ENCODE measurements around the gene SLC43A2.
"Not testable (repeated sequence)": the region's sequence is repeated elsewhere in the genome, so short reads cannot be mapped to it uniquely, and the experiment has no call there.

The SLC43A2 gene

DNA sequence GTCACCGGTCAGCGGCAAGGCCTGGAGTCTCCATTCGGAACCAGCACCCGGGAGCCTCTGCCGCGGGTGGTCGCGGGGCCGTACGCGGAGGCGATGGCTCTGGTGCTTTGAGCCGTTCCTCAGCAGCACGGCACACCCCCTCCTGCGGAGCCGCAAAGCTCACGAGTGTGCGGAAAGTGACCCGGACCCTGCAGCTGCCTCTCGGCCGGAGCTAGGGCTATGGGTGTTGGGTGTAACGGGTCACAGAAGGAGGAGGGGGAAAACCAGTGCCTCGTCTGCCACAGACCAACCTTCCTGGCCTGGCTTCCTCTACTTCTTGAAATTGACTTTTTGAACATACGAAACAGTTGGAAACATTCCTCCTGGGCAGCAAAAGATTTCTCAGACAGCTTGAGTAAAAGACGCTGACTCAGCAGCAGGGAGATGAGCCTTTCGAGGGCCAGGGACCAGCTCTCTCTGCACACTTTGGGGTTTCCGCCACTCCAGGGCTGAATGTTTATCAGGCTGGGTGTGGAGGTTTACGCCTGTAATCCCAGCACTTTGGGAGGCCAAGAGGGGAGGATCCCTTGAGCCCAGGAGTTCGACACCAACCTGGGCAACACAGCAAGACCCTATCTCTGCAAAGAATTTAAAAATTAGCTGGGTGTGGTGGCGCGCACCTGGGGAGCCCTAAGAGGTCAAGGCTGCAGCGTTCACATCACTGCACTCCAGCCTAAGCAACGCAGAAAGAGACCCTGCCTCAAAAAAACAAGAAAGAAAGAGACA is 39.6 kb downstream of the SLC43A2 start:
- no peak for DNase-seq

DNA sequence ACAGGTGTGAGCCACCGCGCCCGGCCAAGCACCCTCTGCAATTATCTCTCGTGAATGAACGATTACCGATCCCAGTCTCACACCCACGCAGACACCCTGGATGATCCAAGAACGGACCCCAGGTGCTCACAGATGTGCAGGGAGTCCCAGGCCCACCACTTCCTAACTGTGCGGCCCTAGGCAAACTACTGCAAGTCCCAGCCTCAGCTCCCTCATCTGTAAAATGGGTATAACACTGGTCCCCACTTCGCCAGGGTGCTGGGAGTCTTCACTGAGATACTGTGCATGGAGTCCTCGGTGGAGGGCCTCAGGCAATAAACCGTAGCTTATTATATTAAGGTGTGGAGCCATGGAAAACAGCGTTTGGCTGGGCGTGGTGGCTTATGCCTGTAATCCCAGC is 44.5 kb downstream of the SLC43A2 start:
- DNase-seq = no peak

DNA sequence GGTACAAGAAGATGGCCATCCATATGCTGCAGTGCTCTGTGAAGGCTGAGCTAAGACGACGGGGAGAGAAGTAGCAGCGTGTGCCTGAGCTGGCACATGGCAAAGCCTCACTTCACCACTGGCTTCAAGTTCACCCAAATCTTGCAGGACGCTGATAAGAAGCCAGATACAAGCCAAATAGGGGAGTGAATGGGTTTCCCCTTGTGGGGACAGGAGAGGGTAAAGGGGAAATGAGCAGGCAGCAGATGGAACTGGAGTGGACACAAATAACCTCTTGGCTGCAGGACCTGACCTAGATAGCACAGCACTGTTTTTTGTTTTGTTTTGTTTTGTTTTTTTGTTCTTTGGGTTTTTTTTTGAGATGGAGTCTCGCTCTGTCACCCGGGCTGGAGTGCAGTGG is 45.1 kb downstream of the SLC43A2 start:
- peak; percentile 71 for DNase-seq

DNA sequence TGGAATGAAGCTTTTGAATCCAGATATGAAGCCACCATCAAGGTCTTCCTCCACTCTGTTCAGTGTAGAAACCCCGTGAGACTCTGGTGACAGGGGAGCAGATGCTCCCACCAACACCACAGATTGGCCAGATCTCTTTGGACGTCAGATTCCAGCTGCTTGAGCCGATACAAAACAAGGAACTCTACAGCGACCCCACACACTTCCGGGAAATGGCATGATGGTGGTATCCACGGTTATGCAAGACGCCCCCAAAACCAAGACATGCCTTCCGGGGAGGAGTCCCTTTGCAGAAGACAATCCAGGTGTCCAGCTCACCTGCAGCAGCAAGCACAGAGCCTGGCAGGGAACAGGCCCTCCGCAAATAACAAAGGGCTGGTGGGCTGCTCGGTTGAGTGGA is 46.3 kb downstream of the SLC43A2 start:
- no peak for DNase-seq

DNA sequence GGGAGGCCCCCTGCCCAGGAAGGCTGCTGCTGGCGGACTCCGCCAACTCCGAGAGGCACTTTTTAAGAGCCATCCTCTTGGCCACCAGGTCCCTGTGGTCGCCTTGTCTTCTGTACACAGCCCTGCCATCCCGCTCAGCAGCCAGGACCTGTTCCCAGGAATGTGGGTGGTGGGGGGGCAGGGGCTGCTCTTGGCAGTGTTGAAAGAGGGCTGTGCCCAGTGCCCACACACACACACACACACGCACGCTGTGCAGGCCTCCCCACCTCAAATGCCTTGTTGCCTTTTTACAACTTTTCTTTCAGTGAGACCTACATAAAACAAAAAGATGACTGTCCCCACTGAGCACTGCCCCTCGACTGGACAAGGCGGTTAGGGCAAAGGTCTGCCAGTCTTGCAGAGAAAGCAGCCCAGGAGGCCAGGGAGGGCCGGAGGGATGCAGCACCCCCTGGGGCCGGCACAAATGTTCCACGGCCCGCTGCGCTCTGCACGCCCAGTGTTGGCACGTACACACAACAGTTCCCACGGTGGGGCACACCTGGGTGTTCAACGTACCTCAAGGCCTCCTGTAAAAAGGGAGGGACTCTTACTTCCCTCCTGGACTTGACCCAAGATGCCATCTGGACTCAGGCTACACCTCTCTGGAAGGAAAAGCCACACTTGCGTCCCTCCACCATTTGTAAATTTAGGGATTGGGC is 47.5 kb downstream of the SLC43A2 start:
- no peak for DNase-seq

DNA sequence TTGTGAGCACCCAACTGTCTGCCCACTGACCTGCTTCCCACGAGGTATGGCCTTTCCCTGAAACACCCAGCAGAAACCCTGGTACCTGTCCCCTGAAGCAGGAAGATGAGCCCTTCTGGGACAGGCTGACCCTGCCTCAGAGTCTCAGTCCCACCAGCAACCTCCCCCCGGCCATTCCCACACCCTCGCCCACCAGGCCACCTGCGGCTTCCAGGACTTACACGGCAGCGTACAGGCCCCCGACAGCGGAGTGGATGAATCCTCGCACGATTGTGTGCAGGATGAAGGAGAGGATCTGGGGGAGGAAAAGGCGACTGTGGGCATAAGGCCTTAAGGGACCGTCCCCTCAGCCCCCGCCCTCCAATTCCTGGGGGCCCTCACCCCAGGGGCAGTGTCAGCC is 50.6 kb downstream of the SLC43A2 start:
- DNase-seq = no peak

DNA sequence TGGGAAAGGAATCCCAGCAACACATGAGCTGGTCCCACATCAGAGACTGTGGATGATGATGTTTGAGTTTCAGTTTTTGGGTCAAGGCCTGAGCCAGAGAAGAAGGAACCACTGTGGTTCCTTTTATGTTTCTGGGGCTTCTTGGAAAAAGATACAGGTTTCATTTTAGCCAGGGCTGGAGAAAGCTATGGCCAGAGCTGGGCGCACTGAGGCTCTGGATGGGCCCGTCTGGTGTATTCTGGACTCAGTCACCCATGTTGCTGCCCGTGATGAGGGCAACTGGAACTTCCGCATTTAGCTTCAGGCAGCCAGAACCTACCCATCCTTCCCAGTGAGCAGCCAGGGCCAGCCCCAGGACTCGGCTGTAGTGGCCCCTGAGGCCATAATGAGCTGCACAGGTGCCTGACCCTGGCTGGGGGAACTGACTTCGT is 51.0 kb downstream of the SLC43A2 start:
- peak; percentile 50 for DNase-seq

DNA sequence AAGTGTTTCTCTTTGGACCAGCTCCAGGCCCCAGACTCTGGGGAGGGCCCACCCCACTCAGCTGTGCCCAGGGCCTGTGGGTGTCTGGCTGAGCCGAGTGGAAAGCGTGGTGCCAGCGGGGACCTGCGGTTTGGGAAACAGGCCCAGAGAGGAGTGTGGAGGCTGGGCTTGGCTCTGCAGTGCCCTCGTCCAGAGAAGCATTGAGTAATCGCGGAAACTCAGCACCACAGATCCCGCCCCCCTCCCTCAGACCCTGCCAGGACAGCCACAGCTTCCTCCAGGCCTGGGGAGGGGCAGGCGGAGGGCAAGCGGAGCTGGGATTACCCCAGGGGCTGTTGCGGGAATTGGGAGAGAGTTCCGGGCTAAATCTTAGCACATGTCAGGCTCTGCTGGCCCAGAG is 51.5 kb downstream of the SLC43A2 start:
- peak; percentile 93 for DNase-seq

DNA sequence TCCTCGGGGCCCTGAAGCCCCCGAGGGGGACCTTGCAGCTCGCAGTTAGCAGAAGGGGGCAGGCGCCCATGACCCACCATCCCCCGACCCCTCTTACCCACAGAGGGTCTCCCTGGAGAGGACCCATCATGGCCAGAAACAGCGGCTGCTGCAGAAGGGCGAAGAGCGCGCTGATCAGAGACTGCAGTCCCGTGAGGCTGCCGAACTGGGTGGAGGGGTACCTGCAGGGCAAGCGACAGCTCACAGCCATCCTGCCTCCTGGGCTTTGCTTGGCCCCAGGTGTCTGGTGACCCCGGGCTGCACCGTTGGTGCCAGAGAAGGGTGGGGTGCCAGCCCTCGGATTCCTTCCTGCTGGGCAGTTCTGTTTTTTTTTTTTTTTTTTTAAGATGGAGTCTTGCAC is 52.1 kb downstream of the SLC43A2 start:
- no peak for DNase-seq

DNA sequence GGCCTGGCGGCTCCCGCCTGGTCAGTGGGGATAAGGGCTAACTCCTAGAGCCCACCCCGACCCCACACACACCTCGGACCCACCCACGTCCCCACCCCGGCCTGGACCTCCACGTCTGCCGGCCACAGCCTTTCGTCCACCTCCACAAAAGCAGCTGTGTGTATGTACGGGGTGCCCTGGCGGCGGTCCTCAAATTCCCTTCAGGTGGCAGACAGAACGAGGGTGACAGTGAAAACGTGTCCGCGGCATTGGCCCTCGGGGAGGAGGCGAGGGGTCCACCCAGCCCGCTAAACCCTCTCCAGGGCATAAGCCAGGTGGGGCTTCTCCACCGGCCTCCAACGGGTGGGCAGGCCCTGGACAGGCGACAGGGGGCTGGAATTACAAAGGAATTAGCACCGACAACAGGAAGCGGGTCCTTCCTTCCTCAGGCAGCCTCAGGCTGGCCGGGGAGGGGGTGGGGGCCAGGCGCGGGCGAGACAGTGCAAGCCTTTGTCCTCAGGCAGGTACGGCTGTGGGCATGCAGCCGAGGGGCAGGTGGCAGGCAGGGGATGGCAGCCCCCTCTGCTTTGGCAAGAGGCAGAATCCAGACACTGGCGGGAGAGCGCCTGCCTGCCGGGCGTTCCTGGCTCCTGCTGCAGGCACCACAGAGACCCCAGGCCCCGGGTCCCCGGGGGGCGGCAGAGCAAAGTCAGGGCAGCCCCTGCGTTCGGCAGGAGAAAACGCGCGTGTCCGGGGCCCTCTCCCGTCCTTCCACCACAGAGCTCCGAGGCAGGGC is 53.8 kb downstream of the SLC43A2 start:
- no peak for DNase-seq

DNA sequence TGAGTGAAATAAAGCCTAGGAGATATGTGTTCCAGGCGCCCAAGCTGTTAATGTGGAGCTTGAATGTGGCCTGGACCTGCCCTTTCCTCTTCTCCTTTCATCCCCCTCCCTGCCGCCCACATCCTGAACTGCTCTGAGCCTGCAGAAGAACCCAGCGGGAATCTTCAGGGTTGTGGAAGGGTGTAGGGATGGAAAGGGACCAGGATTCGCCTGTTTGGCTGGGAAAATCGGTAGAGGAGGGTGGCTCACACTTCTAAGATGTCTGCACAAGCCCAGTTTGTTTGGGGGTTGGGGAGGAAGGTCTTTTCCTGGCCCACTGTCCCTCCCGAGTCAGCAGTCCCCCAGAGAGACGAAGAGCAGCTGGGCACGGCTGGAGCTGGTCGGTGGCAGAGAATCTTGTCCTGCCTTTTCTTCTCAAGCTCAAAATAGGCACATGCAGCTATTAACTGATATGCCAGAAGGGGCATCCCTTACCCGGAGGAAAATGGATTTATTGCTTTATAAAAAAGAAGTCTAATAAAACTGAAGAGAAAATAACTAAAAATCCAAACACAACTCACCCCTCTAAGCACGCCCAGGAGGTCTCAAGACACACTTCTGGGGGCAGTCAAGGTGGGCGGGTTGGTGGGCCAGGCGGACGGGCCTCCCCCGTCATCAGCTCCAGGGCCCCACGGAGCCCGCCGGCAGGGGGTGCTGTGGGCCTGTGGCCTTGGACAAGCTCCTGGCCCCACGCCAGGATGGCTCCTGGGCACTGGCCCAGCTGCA is 54.5 kb downstream of the SLC43A2 start:
- peak; percentile 94 for DNase-seq

DNA sequence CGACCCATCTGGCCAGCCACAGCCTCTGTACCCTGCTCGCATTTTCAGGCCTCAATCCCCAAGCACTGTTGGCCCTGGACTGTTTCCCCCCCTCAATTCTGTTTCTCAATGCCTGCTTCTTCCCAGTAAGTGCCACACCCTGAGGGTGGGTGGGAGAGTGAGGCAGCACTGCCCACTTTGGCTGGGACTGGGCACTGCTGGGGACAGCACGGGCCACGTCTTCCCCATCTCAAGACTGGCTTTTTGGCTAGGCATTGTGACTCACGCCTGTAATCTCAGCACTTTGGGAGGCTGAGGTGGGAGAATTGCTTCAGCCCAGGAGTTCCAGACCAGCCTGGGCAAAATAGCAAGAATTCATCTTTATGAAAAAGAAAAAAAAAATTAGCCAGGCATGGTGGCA is 56.0 kb downstream of the SLC43A2 start:
- not testable (repeated sequence) for DNase-seq

DNA sequence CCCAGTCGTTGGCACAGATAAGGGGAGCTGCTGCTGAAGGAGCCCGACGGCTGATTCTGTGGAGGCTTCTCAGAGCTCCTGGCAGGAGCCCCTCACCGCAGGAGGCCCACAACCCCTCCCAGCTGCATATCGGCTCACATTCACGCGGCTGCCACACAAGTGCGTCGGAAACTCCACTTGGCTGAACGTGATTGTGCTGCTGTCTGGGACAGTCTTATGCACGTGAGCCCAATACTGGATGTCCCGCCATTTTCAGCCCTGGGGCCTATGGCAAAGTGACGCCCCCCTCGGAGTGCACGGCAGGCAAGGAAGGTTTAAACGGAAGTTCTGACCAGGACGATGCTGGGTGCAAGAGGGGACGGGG is 57.3 kb downstream of the SLC43A2 start:
- DNase-seq = peak; percentile 39

DNA sequence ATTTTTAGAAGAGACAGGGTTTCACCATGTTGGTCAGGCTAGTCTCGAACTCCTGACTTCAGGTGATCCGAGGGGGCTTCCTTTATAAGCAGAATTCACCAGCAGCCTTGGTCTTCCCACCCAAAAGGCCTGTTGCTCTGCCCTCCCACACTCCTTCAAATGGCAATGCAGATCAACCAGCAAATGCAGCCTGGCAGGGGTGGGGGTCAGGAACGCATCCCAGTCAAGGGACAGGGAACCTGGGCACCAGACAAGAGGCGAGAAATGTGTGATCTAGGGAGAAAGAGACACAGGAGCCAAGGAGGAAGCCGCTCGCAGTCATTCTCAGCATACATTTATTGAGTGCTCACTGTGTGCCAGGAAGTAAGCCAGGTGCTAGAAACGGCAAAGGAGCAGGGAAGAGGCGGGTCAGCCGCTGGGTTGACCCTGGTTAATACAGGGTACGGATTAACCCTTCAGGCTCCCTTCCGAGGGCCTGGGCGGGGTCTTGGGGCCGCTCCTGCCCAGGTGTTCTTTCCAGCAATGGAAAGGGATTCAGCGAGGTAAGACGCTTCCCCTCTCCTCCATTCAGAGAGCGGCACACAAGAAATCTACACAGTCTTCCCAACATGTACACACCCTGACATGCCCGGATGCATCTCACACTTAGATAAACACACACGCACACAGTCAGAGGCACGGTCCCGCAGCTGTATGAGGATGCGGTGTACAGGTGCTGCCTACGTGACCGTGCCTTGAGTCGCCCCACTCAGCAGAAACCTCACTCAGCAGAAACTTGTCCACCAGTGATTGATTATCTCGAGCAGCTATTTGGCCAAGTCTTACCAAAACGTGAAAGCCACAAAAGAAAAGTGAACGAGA is 59.5 kb downstream of the SLC43A2 start:
- DNase-seq = no peak

DNA sequence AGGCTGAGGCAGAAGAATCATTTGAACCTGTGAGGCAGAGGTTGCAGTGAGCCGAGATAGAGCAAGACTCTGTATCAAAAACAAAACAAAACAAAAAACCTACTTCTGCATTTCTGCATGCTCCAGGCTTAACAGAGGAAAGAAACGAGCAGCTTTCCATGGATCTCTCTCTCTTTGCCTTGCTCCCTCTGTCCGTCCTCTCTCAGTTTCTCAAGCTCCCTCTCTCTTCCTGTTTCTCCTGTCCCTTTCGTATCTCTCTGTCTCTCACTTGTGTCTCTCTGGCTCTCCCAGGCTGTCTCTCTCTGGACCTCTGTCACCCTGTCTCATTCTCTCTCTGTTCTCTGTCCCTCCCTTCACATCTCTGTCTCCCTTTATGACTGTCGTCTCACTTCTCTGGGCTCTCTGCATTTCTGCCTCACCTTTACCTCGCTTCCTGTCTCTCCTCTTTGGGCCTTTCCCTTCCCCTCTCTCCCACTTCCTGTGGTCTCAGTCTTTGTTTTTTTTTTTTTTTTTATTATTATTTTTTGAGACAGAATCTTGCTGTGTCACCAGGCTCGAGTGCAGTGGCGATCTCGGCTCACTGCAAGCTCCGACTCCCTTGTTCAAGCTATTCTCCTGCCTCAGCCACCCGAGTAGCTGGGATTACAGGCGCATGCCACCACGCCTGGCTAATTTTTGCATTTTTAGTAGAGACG is 62.0 kb downstream of the SLC43A2 start:
- DNase-seq = peak; percentile 34

DNA sequence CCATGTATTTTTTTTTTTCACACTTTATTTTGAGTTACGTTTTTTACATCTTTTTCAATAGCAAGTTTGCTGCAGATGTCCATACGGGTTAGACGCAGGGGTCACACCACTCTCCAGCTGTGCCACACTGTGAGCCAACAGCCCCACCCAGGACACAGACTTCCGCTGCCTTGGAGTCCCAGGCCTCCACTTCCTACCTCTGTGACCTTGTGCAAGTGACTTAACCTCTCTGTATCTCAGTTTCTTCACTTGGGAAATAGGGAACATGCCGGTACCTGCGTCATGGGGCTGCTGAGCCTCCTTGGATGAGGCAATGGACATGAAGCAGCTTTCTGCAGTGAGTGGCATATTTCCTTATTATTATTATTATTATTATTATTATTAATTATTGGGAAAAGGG is 62.8 kb downstream of the SLC43A2 start:
- DNase-seq = no peak

DNA sequence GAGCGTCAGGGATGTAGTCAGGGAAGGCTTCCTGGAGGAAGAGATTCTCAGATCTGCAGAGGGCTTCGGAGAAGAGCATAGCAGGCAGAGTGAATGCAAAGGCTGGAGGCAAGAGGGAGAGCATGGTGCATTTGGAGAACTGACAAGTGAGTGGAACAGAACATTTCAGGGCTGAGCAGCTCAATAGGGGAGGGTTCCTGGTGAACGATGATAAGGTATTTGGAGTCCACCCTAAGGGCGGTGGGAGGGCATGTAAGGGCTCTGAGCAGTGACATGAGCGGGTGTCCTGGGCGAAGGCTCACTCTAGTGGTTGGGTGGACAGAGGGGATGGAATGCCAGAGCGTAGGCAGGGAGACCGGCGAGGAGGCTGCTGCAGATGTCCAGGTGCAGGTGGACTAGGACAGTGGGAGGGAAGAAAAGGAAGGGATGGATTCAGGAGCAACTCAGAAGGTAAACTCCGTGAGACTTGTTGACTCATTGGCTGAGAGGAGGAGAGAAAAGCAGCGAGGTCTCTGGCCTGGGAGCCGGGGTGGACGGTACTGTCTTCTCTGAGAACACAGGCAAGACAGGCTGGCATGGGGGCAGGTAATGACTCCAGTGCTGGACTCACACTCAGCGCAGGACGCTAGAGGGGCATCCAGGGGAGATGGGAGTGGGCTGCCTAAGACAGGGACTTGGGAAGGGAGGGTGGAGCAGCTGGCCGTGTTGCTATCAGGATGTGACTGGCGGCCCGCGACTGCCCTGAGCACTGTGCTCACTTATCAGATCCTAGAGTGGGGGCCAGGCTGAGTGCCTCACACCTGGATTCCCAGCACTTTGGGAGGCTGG is 64.6 kb downstream of the SLC43A2 start:
- DNase-seq = peak; percentile 98

DNA sequence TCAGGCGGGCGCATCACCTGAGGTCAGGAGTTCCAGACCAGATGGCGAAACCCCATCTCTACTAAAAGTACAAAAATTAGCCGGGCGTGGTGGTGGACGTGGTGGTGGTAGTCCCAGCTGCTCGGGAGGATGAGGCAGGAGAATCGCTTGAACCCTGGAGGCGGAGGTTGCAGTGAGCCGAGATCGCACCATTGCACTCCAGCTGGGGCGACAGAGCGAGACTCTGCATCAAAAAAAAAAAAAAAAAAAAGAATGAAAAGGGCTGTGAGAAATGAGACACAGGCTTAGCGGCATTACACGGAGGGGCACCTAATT is 65.2 kb downstream of the SLC43A2 start:
- DNase-seq = not testable (repeated sequence)

DNA sequence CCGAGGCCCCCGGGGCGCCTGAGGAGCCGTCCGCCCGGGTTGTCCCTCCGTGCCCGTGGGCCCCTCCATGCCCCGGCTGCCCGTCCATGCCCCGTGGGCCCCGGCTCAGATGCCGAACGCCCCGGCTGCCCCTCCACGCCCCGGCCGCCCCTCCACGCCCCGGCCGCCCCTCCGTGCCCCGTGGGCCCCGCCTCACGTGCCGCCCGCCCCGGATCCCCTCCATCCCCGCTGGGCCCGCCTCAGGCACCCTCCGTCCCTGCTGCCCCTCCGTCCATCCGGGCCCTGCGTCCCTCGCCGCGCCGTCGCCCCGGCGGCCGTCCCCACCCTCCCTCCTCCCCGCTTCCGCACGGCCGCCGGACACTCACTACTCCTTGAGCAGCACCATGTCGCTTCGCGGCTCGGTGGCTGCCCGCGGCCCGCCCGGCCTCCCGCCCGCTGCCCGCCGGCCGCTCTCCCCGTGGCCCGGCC is 66.4 kb downstream of the SLC43A2 start:
- peak; percentile 43 for DNase-seq

DNA sequence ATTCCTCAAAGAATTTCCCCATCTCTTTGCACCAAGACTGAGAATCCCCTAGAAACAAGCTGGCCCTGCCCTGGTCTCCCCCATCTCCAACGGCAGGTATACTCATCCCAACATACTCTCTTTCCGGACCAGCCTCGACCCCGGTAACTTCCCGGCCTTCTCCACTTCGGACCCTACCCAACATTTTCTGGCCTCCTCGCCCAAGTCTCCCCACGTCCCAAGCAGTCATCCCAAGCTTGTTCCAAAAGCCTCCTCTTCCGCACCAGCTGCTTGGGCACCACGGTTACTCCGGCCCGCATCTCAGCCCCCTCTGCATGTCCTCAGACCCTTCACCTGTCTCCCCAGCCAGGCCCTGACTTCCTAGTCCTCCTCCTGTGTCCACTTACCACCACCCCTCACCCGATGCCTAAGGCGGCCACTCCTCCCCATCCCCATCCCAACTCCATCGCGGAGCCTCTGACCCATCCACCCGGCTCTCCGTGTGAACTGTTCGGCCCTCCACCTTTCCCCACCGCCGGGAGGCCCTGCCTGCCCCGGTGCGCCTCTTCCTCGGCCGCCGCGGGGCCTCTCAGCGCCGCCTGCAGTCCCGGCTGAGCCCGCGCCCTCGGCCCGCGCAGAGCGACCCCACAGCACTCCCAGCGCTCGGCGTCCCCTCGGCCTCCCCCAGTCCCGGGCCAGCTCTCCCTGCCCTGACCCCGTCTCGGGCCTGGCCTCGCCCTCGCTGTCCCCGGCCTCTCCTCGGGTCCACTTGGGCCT is 67.0 kb downstream of the SLC43A2 start:
- peak; percentile 52 for DNase-seq

Data from hematopoietic multipotent progenitor cell treated with erythropoietin and hydrocortisone succinate and interleukin-3 and kit ligand, for 6 days (in vitro differentiated cells).